ENCODE measurements around the gene CXorf58.

DNA sequence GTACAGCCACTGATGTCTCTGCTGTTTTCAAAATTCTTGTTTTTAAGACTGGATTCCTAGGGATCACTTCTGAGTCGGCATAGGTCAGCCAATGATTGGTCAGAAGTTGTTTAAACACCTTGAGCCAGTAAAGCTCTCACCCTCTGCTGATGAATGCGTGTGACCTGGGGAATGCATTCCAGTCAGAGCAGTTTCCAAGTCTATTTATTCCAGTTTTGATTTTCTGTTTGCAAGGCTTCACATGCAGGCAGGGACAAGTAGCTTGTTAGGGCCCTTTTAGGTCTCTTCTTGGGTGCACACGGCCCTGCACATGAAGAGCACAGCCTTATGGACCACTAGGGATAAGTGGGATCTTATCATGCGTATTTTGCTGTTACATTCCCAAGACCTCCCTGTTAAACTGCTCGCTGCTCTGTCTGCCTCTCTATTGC lies 72.2 kb downstream of the CXorf58 start:
- TF ChIP-seq, protein P1, sequence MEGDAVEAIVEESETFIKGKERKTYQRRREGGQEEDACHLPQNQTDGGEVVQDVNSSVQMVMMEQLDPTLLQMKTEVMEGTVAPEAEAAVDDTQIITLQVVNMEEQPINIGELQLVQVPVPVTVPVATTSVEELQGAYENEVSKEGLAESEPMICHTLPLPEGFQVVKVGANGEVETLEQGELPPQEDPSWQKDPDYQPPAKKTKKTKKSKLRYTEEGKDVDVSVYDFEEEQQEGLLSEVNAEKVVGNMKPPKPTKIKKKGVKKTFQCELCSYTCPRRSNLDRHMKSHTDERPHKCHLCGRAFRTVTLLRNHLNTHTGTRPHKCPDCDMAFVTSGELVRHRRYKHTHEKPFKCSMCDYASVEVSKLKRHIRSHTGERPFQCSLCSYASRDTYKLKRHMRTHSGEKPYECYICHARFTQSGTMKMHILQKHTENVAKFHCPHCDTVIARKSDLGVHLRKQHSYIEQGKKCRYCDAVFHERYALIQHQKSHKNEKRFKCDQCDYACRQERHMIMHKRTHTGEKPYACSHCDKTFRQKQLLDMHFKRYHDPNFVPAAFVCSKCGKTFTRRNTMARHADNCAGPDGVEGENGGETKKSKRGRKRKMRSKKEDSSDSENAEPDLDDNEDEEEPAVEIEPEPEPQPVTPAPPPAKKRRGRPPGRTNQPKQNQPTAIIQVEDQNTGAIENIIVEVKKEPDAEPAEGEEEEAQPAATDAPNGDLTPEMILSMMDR (IDR thresholded peaks at IDR 0.05) = no peak
- TF ChIP-seq EZH2 (IDR thresholded peaks at IDR 0.05; ENCODE audit: borderline replicate concordance, insufficient read depth, low read depth, low read length, poor library complexity, severe bottlenecking) = no peak
